ENCODE data around the gene CTXN2. TPM values are rescaled to one million over a fixed set of nuclear protein-coding genes. Genes with fewer than 3 reads are reported as not detected.

The CTXN2 gene
- total RNA-seq, 2 donors from 2014 or later: 0.07 to 0.16 TPM

- H3K4me1 ChIP-seq: no peaks in the 10 kb centered on the region
- no peaks in the 10 kb centered on the region for H3K36me3 ChIP-seq
- H3K9ac ChIP-seq (ENCODE audit: low read depth in 2 of 2, low read length in 2 of 2): no peak overlapping the region
- no peak overlapping the region for H3K4me3 ChIP-seq
- no peaks in the 10 kb centered on the region for H3K27me3 ChIP-seq
- intact Hi-C loops (cut with DNase I): no loop called here
- H3K27ac ChIP-seq: no peak overlapping the region
- no peaks in the 10 kb centered on the region for H3K9me3 ChIP-seq
- DNase-seq: no peak
- TF ChIP-seq CTCF (IDR thresholded peaks at IDR 0.05): no peak
These were observed 41.6 kb upstream of the CTXN2 start for GRCh38 chr15:48149858-48150257.

GRCh38 chr15:48153526-48153925 lies 37.9 kb upstream of the CTXN2 start:
- H3K4me1 ChIP-seq: no peaks in the 10 kb centered on the region
- intact Hi-C loops (cut with DNase I): no loop called here
- H3K9ac ChIP-seq (ENCODE audit: low read depth in 2 of 2, low read length in 2 of 2): no peak overlapping the region
- H3K27ac ChIP-seq: no peak overlapping the region
- TF ChIP-seq CTCF (IDR thresholded peaks at IDR 0.05): no peak
- H3K9me3 ChIP-seq: no peaks in the 10 kb centered on the region
- no peaks in the 10 kb centered on the region for H3K27me3 ChIP-seq
- DNase-seq: no peak
- no peaks in the 10 kb centered on the region for H3K36me3 ChIP-seq
- H3K4me3 ChIP-seq: no peak overlapping the region

- Histone ChIP-seq H3K27ac (no peak overlapping the region), H3K4me1 (no peaks in the 10 kb centered on the region), H3K4me3 (no peak overlapping the region), H3K9ac (ENCODE audit: low read depth in 2 of 2, low read length in 2 of 2) (no peak overlapping the region), H3K9me3 (no peaks in the 10 kb centered on the region), H3K27me3 (no peaks in the 10 kb centered on the region), H3K36me3 (no peaks in the 10 kb centered on the region)
- no peak for DNase-seq
- TF ChIP-seq CTCF (IDR thresholded peaks at IDR 0.05): no peak
- intact Hi-C loops (cut with DNase I): no loop called here
These were observed 22.8 kb upstream of the CTXN2 start for GRCh38 chr15:48168616-48169015.

GRCh38 chr15:48170981-48171380 lies 20.5 kb upstream of the CTXN2 start:
- no peaks in the 10 kb centered on the region for H3K9me3 ChIP-seq
- no peaks in the 10 kb centered on the region for H3K27me3 ChIP-seq
- no peak overlapping the region for H3K27ac ChIP-seq
- H3K4me1 ChIP-seq: no peaks in the 10 kb centered on the region
- intact Hi-C loops (cut with DNase I): no loop called here
- no peak overlapping the region for H3K9ac ChIP-seq (ENCODE audit: low read depth in 2 of 2, low read length in 2 of 2)
- no peak for DNase-seq
- TF ChIP-seq CTCF (IDR thresholded peaks at IDR 0.05): no peak
- H3K36me3 ChIP-seq: no peaks in the 10 kb centered on the region
- no peak overlapping the region for H3K4me3 ChIP-seq

- DNase-seq: no peak
- intact Hi-C loops (cut with DNase I): no loop called here
- Histone ChIP-seq H3K27me3 (no peaks in the 10 kb centered on the region), H3K4me3 (no peak overlapping the region), H3K27ac (no peak overlapping the region), H3K9ac (ENCODE audit: low read depth in 2 of 2, low read length in 2 of 2) (no peak overlapping the region), H3K36me3 (no peaks in the 10 kb centered on the region), H3K9me3 (no peaks in the 10 kb centered on the region), H3K4me1 (no peaks in the 10 kb centered on the region)
- TF ChIP-seq CTCF (IDR thresholded peaks at IDR 0.05): no peak
These were observed 16.3 kb upstream of the CTXN2 start for GRCh38 chr15:48175126-48175525.

- H3K36me3 ChIP-seq: no peaks in the 10 kb centered on the region
- TF ChIP-seq CTCF (IDR thresholded peaks at IDR 0.05): no peak
- H3K9me3 ChIP-seq: no peaks in the 10 kb centered on the region
- intact Hi-C loops (cut with DNase I): no loop called here
- DNase-seq: no peak
- H3K4me3 ChIP-seq: no peak overlapping the region
- H3K27ac ChIP-seq: no peak overlapping the region
- no peaks in the 10 kb centered on the region for H3K4me1 ChIP-seq
- H3K9ac ChIP-seq (ENCODE audit: low read depth in 2 of 2, low read length in 2 of 2): no peak overlapping the region
- H3K27me3 ChIP-seq: no peaks in the 10 kb centered on the region
These were observed 15.4 kb upstream of the CTXN2 start for GRCh38 chr15:48176112-48176511.
